Measurements from ENCODE around the gene ST7L. TPM values are rescaled to one million over a fixed set of nuclear protein-coding genes. Genes with fewer than 3 reads are reported as not detected.

The ST7L gene
- total and polyA plus RNA-seq, 2 of the 4 experiments (the other 2 are of a cell fraction): 7.7 to 14.7 TPM

- DNase-seq (no peak), ATAC-seq (ENCODE audit: low read depth) (no peak)
- Histone ChIP-seq H3K27me3 (ENCODE audit: control insufficient read depth, insufficient read depth, low read length) (no peaks in the 10 kb centered on the region), H2BK15ac (ENCODE audit: low read depth, low read length) (no peak overlapping the region), H3K4ac (ENCODE audit: low read depth, low read length) (no peak overlapping the region), H2BK5ac (ENCODE audit: low read depth, low read length, poor library complexity, severe bottlenecking) (no peak overlapping the region), H3K27ac (ENCODE audit: insufficient read depth, low read length) (no peak overlapping the region), H4K20me1 (ENCODE audit: insufficient read depth, low read length) (peaks cover 89% of the 10 kb centered on the region), H3K9me1 (ENCODE audit: insufficient read depth, low read length) (peaks cover 7% of the 10 kb centered on the region), H4K8ac (ENCODE audit: low read depth in 2 of 2, low read length in 2 of 2) (0 out of 4 replicates have a peak overlapping the region, but pooled peaks of 1 of the 2 experiments have one; percentile 2), H2AK9ac (replicated peaks; ENCODE audit: low read depth, low read length, poor library complexity) (no peak overlapping the region), H3K56ac (ENCODE audit: extremely low read depth, insufficient read depth, low read length) (no peak overlapping the region), H3K9me3 (ENCODE audit: control insufficient read depth, insufficient read depth, low read length) (no peaks in the 10 kb centered on the region), H3K23ac (ENCODE audit: low read depth, low read length) (peak overlapping the region; percentile 35; the same call in 1 of the 2 replicates), H4K5ac (ENCODE audit: low read depth, low read length) (no peak overlapping the region), H3K36me3 (ENCODE audit: control insufficient read depth, insufficient read depth, low read length) (peaks cover 5% of the 10 kb centered on the region), H3K79me1 (ENCODE audit: low read depth in 1 of 2, low read length in 2 of 2) (peaks cover 0 to 54% of the 10 kb centered on the region in 2 experiments; a peak in 2 of 4 replicates), H2AFZ (replicated peaks; ENCODE audit: low read length, poor library complexity) (no peak overlapping the region), H3K4me2 (ENCODE audit: low read depth, low read length) (no peak overlapping the region), H2AK5ac (ENCODE audit: low read depth, low read length) (no peak overlapping the region; the same call in 1 of the 2 replicates), H2BK120ac (ENCODE audit: low read depth, low read length) (no peak overlapping the region), H3K4me3 (ENCODE audit: insufficient read depth, low read depth, low read length) (no peak overlapping the region), H4K91ac (ENCODE audit: insufficient read depth, low read depth, low read length) (no peak overlapping the region), H3K14ac (replicated peaks; ENCODE audit: low read depth, low read length) (no peak overlapping the region), H2BK20ac (ENCODE audit: low read depth, low read length) (no peak overlapping the region), H3K9ac (ENCODE audit: low read depth, low read length) (no peak overlapping the region), H3K4me1 (ENCODE audit: control insufficient read depth, insufficient read depth, low read length) (peaks cover 2% of the 10 kb centered on the region; the same call in 1 of the 2 replicates), H3K18ac (ENCODE audit: low read depth, low read length) (no peak overlapping the region)
- no TSS peak for BruUV-seq (replicated peaks)
- CTCF ChIA-PET: interaction anchor here (0.7 kb wide), 1 partner anchor 673 kb away, joined by 4 read pairs; no protein-coding TSS in a partner anchor
- intact Hi-C loops (cut with micrococcal nuclease): no loop called here
- dilution Hi-C loops (cut with HindIII; ENCODE audit: low sequenced_read_pairs, unreplicated experiment): no loop called here
- in situ Hi-C loops (cut with MboI; ENCODE audit: low sequenced_read_pairs): no loop called here
- TF ChIP-seq BHLHE40 (IDR thresholded peaks at IDR 0.05; ENCODE audit: low read depth, low read length) (no peak), CEBPB (IDR thresholded peaks at IDR 0.05; ENCODE audit: low read depth, low read length) (no peak), ELK1 (IDR thresholded peaks at IDR 0.05; ENCODE audit: borderline replicate concordance, low read depth, low read length) (no peak), MAZ (IDR thresholded peaks at IDR 0.05; ENCODE audit: borderline replicate concordance, low read depth, low read length) (no peak), RFX5 (IDR thresholded peaks at IDR 0.05; ENCODE audit: low read depth, low read length) (no peak), FOS (IDR thresholded peaks at IDR 0.05; ENCODE audit: low read depth, low read length) (no peak), MXI1 (IDR thresholded peaks at IDR 0.05; ENCODE audit: borderline replicate concordance, low read depth, low read length) (no peak), SMC3 (IDR thresholded peaks at IDR 0.05; ENCODE audit: low read depth, low read length) (no peak), POLR2A (IDR thresholded peaks at IDR 0.05; ENCODE audit: low read depth, low read length) (no peak), RAD21 (IDR thresholded peaks at IDR 0.05; ENCODE audit: low read length) (no peak), CHD1 (IDR thresholded peaks at IDR 0.05; ENCODE audit: low read depth, low read length) (no peak), MAFK (IDR thresholded peaks at IDR 0.05; ENCODE audit: low read depth, low read length) (no peak), NFE2L2 (IDR thresholded peaks at IDR 0.05; ENCODE audit: low read depth, low read length) (no peak), RCOR1 (IDR thresholded peaks at IDR 0.05; ENCODE audit: insufficient replicate concordance, low read length) (no peak)
- TF ChIP-seq, protein P1, sequence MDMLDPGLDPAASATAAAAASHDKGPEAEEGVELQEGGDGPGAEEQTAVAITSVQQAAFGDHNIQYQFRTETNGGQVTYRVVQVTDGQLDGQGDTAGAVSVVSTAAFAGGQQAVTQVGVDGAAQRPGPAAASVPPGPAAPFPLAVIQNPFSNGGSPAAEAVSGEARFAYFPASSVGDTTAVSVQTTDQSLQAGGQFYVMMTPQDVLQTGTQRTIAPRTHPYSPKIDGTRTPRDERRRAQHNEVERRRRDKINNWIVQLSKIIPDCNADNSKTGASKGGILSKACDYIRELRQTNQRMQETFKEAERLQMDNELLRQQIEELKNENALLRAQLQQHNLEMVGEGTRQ (IDR thresholded peaks at IDR 0.05; ENCODE audit: low read depth, low read length): no peak
- TF ChIP-seq, protein P2, sequence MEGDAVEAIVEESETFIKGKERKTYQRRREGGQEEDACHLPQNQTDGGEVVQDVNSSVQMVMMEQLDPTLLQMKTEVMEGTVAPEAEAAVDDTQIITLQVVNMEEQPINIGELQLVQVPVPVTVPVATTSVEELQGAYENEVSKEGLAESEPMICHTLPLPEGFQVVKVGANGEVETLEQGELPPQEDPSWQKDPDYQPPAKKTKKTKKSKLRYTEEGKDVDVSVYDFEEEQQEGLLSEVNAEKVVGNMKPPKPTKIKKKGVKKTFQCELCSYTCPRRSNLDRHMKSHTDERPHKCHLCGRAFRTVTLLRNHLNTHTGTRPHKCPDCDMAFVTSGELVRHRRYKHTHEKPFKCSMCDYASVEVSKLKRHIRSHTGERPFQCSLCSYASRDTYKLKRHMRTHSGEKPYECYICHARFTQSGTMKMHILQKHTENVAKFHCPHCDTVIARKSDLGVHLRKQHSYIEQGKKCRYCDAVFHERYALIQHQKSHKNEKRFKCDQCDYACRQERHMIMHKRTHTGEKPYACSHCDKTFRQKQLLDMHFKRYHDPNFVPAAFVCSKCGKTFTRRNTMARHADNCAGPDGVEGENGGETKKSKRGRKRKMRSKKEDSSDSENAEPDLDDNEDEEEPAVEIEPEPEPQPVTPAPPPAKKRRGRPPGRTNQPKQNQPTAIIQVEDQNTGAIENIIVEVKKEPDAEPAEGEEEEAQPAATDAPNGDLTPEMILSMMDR (conservative IDR thresholded peaks at IDR 0.05; ENCODE audit: low read depth, low read length): no peak
- WGBS, 2 experiments (ENCODE audit: extremely low coverage in 2 of 2, insufficient read length in 1 of 2): 100% methylated on average over 3 of the region's 5 CpGs; no CpG with 5 or more reads in 1 of the 2 experiments
- POLR2A ChIA-PET (ENCODE audit: unreplicated experiment): no interaction called here
Measured at GRCh38 chr1:112626193-112626592, 7.3 kb upstream of the ST7L start.

Measured in IMR-90 (cell line).